HFFc6 (cell line): Measurements from ENCODE around the gene SMIM43. TPM values are rescaled to one million over a fixed set of nuclear protein-coding genes. Genes with fewer than 3 reads are reported as not detected.
"Not testable (repeated sequence)": the region's sequence is repeated elsewhere in the genome, so short reads cannot be mapped to it uniquely, and the experiment has no call there.

Source experiments
- DNase-seq: peaks from one replicate; pipeline ENCODE4 v3.0.0-alpha.2; 2018
- H3K27ac Mint-ChIP-seq: 2 replicates; pipeline ENCODE4 v1.8.0; 2020; ENCODE audit warnings: mild to moderate bottlenecking, mixed read lengths
- H3K27me3 Mint-ChIP-seq: 2 replicates; pipeline ENCODE4 v1.8.0; 2021; ENCODE audit warnings: mild to moderate bottlenecking, moderate library complexity, mixed read lengths; ENCODE audit not compliant: insufficient read depth
- H3K36me3 Mint-ChIP-seq: 2 replicates; pipeline ENCODE4 v1.8.0; 2021; ENCODE audit warnings: low read depth, mixed read lengths
- H3K4me1 Mint-ChIP-seq: 2 replicates; pipeline ENCODE4 v1.8.0; 2020; ENCODE audit warnings: low read depth, mixed read lengths
- H3K4me3 Mint-ChIP-seq: 2 replicates; pipeline ENCODE4 v1.8.0; 2020; ENCODE audit warnings: mild to moderate bottlenecking, moderate library complexity, mixed read lengths
- H3K9me3 Mint-ChIP-seq: 2 replicates; pipeline ENCODE4 v1.8.0; 2020; ENCODE audit warnings: mild to moderate bottlenecking, mixed read lengths
- total RNA-seq, 6 experiments: library from RNA; stranded (reverse); fragmentation: NEBNext Ultra II Directional; extraction: Animal tissue kit (Norgen Biotek cat#: 25700); gene quantifications; 2 replicates in 1 of 6; 3 replicates in 5 of 6; pipeline ENCODE4 v1.2.3, GENCODE V29; 2021
- TF ChIP-seq, protein P1 (sequence below): fragments of 200-600 bp; sonication (generic); IDR thresholded peaks from 2 replicates; pipeline ENCODE4 v1.5.0; 2021; ENCODE audit warnings: antibody characterized with exemption, mild to moderate bottlenecking

Gene SMIM43
- total RNA-seq, 6 experiments from 2014 or later: 0.35 to 2.2 (median 1.5) TPM

DNA sequence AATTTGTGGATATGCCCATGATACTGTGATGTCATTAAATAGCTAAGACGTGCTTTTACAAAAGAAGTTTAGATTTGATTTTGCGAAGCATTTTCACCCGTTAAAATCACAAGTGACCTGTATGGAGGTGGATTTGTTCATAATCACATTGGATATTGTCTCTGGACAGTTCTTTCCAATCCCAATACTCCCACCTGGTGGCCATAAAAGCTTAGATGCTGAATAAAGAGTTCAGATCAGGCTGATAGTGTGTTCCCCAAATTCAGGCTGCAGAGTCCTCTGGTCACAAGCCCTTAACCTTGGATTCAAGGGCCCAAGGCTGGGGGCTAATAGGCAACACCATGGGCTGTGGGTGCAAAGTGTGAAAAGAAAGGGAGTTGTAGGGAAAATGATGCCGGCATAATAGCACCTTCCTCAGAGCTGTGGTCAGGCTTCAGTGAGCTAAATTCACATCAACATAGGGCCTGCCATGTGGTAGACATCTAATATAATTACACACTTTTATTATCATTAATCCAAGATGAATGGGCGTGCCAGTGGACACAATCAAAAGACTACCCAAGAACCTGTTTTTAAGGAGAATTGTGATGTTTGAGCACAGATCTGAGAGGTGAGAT lies 28.1 kb downstream of the SMIM43 start:
- TF ChIP-seq, protein P1, sequence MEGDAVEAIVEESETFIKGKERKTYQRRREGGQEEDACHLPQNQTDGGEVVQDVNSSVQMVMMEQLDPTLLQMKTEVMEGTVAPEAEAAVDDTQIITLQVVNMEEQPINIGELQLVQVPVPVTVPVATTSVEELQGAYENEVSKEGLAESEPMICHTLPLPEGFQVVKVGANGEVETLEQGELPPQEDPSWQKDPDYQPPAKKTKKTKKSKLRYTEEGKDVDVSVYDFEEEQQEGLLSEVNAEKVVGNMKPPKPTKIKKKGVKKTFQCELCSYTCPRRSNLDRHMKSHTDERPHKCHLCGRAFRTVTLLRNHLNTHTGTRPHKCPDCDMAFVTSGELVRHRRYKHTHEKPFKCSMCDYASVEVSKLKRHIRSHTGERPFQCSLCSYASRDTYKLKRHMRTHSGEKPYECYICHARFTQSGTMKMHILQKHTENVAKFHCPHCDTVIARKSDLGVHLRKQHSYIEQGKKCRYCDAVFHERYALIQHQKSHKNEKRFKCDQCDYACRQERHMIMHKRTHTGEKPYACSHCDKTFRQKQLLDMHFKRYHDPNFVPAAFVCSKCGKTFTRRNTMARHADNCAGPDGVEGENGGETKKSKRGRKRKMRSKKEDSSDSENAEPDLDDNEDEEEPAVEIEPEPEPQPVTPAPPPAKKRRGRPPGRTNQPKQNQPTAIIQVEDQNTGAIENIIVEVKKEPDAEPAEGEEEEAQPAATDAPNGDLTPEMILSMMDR: peak; percentile 89
- peaks cover 28% of the 10 kb centered on the region for H3K4me1 Mint-ChIP-seq
- H3K27ac Mint-ChIP-seq: no peak overlapping the region
- no peaks in the 10 kb centered on the region for H3K9me3 Mint-ChIP-seq
- H3K4me3 Mint-ChIP-seq: no peak overlapping the region
- H3K27me3 Mint-ChIP-seq: no peaks in the 10 kb centered on the region; the same call in none of the 2 replicates
- H3K36me3 Mint-ChIP-seq: no peaks in the 10 kb centered on the region
- DNase-seq: peak; percentile 67

DNA sequence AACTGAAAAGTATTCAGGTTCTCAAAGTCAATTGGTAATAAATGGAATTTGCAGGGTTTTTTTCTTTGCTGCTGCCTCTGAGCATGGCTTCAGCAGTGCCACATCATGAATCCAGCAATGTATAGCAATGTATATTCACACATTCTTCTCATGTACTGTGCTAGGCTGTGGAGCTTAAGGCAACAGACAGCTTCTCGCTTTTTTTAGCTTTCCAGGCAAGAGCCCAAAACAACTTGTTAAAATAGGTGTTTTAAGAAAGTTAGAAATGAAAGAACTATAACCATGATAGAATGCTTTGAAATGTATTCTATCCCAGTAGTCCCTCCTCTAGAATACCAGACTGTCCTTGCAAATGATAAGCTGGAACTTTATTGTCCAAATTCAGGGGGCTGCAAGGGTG lies 30.4 kb downstream of the SMIM43 start:
- H3K36me3 Mint-ChIP-seq: peaks cover 8% of the 10 kb centered on the region; the same call in 1 of the 2 replicates
- no peaks in the 10 kb centered on the region for H3K9me3 Mint-ChIP-seq
- H3K27me3 Mint-ChIP-seq: peaks cover 6% of the 10 kb centered on the region
- H3K27ac Mint-ChIP-seq: no peak overlapping the region
- DNase-seq: no peak
- H3K4me3 Mint-ChIP-seq: no peak overlapping the region
- TF ChIP-seq, protein P1: no peak
- peaks cover 36% of the 10 kb centered on the region for H3K4me1 Mint-ChIP-seq

DNA sequence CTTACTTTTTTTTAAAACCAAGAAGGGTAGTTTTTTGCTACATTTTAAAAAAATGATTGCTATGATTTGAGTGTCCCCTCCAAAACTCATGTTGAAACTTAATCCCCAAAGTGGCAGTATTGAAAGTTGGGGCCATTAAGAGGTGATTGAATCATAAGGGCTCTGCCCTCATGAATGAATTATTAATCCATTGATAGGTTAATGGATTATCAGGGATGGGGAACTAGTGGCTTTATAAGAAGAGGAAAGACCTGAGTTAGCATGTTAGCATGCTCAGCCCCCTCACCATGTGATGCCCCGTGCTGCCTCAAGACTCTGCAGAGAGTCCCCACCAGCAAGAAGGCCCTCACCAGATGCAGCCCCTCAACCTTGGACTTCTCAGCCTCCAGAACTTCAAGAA lies 31.0 kb downstream of the SMIM43 start:
- H3K4me1 Mint-ChIP-seq: peaks cover 37% of the 10 kb centered on the region
- TF ChIP-seq, protein P1: no peak
- no peak overlapping the region for H3K4me3 Mint-ChIP-seq
- no peaks in the 10 kb centered on the region for H3K9me3 Mint-ChIP-seq
- peaks cover 8% of the 10 kb centered on the region; the same call in 1 of the 2 replicates for H3K36me3 Mint-ChIP-seq
- no peak for DNase-seq
- H3K27ac Mint-ChIP-seq: no peak overlapping the region
- H3K27me3 Mint-ChIP-seq: peaks cover 6% of the 10 kb centered on the region

DNA sequence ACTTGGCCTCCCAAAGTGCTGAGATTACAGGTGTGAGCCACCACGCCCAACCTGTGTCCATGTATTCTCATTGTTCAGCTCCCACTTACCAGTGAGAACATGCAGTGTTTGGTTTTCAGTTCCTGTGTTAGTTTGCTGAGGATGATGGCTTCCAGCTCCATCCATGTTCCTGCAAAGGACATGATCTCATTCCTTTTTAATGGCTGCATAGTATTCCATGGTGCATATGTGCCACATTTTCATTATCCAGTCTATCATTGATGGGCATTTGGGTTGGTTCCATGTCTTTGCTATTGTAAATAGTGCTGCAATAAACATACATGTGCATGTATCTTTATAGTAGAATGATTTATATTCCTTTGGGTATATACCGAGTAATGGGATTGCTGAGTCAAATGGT lies 35.2 kb downstream of the SMIM43 start:
- H3K27me3 Mint-ChIP-seq, H3K9me3 Mint-ChIP-seq, H3K27ac Mint-ChIP-seq, H3K36me3 Mint-ChIP-seq, DNase-seq, H3K4me3 Mint-ChIP-seq: not testable (repeated sequence)
- peaks cover 55% of the 10 kb centered on the region for H3K4me1 Mint-ChIP-seq

DNA sequence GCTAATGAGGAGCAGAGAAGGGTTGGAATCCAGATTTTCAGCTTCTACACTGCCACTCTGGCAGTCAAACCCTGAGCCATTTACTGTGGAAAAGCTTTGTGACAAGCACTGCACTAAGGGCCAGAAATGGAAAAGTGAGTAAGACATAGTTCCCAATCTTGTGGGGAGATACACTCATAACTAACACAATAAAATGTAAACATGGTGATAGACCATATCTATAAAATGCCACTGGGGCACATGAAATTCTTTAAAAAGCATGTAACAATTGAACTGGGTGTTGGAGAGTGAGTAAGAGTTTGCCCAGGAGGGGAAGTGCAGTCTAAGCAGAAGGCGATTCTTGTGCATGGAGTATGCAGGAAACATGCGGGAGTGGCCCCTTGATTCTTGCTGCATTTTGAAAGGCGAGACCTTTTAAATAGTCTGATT lies 36.2 kb downstream of the SMIM43 start:
- H3K9me3 Mint-ChIP-seq: no peaks in the 10 kb centered on the region
- DNase-seq: peak; percentile 96
- peaks cover 8% of the 10 kb centered on the region; the same call in 1 of the 2 replicates for H3K36me3 Mint-ChIP-seq
- H3K4me3 Mint-ChIP-seq: no peak overlapping the region; the same call in 1 of the 2 replicates
- TF ChIP-seq, protein P1: no peak
- H3K27ac Mint-ChIP-seq: peak overlapping the region; percentile 95
- peaks cover 6% of the 10 kb centered on the region for H3K27me3 Mint-ChIP-seq
- peaks cover 55% of the 10 kb centered on the region for H3K4me1 Mint-ChIP-seq

DNA sequence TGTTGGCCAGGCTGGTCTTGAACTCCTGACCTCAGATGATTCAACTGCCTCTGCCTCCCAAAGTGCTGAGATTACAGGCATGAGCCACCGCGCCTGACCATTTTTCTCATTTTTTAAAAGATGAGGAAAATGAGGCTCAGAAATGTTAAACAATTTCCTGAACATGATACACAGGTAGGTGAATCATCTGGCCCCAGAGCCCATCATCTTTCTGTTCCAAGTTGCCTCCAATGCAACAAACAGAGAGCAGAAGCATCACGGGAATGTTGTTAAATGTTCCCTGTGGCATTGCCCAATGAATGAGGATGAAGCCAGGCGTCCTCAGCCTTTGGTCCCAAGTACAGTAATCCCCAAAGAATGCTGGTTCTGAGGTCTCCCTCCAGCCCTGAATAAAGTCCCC lies 36.9 kb downstream of the SMIM43 start:
- Mint-ChIP-seq H3K36me3 (peaks cover 8% of the 10 kb centered on the region; the same call in 1 of the 2 replicates), H3K9me3 (no peaks in the 10 kb centered on the region), H3K4me3 (peak overlapping the region; percentile 51; the same call in 1 of the 2 replicates), H3K27ac (peak overlapping the region; percentile 95), H3K4me1 (peaks cover 55% of the 10 kb centered on the region), H3K27me3 (peaks cover 6% of the 10 kb centered on the region)
- peak; percentile 88 for DNase-seq
- TF ChIP-seq, protein P1: no peak
